Measurements from ENCODE around the gene MCCC2. TPM values are rescaled to one million over a fixed set of nuclear protein-coding genes. Genes with fewer than 3 reads are reported as not detected.

Gene MCCC2
- polyA plus RNA-seq, 1 donor (not counting 4 experiments of a cell fraction or from before 2014, with no cell fraction given) = 52.5 TPM

DNA sequence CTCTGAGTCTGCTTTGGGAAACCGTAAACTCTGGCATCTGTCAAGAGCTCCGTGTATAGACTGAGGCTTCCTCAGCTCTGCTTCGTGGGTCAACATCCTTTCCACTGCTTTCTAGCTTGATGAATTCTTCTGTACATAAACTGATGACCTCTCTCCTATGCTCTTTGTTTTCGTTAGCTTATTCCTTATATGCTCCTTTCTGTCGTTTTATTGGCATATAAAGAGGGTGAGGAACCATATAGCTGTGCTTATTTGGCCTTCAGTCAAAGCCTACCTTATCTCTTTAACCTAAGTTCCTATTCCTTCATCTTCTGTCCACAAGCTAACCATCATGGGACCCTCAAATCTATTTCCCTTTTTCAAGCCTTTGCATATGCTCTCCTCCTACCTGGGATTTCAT, 92.6 kb downstream of the MCCC2 start:
- Histone ChIP-seq H3K9me3 (ENCODE audit: control insufficient read depth, low read depth, low read length) (no peaks in the 10 kb centered on the region), H3K27me3 (ENCODE audit: control insufficient read depth, extremely low read depth, insufficient read depth, low read length) (peaks cover 8% of the 10 kb centered on the region), H3K9ac (ENCODE audit: control insufficient read depth, extremely low read depth, insufficient read depth, low read length) (no peak overlapping the region), H3K27ac (ENCODE audit: control insufficient read depth, insufficient read depth, low read length) (no peak overlapping the region), H2AFZ (ENCODE audit: control insufficient read depth, low read length) (no peak overlapping the region), H3K4me2 (ENCODE audit: control insufficient read depth, extremely low read depth, insufficient read depth, low read depth, low read length) (no peak overlapping the region), H3K9me1 (ENCODE audit: control insufficient read depth, extremely low read depth, insufficient read depth, low read length) (no peaks in the 10 kb centered on the region), H3K36me3 (ENCODE audit: control insufficient read depth in 2 of 2, extremely low read depth in 1 of 2, insufficient read depth in 2 of 2, low read length in 2 of 2) (no peaks in the 10 kb centered on the region), H3K79me2 (ENCODE audit: control insufficient read depth, insufficient read depth, low read length) (no peaks in the 10 kb centered on the region), H3K4me1 (ENCODE audit: control insufficient read depth, extremely low read depth, insufficient read depth, low read length) (no peaks in the 10 kb centered on the region), H4K20me1 (ENCODE audit: control insufficient read depth, extremely low read depth, insufficient read depth, low read length) (no peaks in the 10 kb centered on the region), H3K4me3 (ENCODE audit: control insufficient read depth in 2 of 3, extremely low read depth in 1 of 3, insufficient read depth in 2 of 3, low read depth in 1 of 3, low read length in 3 of 3) (no peak overlapping the region)
- DNase-seq (ENCODE audit: low read depth, low spot score) (no peak), FAIRE-seq (no peak)
- TF ChIP-seq, protein P1, sequence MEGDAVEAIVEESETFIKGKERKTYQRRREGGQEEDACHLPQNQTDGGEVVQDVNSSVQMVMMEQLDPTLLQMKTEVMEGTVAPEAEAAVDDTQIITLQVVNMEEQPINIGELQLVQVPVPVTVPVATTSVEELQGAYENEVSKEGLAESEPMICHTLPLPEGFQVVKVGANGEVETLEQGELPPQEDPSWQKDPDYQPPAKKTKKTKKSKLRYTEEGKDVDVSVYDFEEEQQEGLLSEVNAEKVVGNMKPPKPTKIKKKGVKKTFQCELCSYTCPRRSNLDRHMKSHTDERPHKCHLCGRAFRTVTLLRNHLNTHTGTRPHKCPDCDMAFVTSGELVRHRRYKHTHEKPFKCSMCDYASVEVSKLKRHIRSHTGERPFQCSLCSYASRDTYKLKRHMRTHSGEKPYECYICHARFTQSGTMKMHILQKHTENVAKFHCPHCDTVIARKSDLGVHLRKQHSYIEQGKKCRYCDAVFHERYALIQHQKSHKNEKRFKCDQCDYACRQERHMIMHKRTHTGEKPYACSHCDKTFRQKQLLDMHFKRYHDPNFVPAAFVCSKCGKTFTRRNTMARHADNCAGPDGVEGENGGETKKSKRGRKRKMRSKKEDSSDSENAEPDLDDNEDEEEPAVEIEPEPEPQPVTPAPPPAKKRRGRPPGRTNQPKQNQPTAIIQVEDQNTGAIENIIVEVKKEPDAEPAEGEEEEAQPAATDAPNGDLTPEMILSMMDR (optimal IDR thresholded peaks at IDR 0.05 in 1 of 3, IDR thresholded peaks at IDR 0.05 in 1 of 3, conservative IDR thresholded peaks at IDR 0.05 in 1 of 3; ENCODE audit: extremely low read depth in 1 of 3, insufficient read depth in 2 of 3, low read length in 3 of 3) = no peak
- no peak for TF ChIP-seq EZH2 (IDR thresholded peaks at IDR 0.05; ENCODE audit: low read length)
- dilution Hi-C loops (cut with MboI; ENCODE audit: extremely low pct_ligation_motif_present, low sequenced_read_pairs) = no loop called here

DNA sequence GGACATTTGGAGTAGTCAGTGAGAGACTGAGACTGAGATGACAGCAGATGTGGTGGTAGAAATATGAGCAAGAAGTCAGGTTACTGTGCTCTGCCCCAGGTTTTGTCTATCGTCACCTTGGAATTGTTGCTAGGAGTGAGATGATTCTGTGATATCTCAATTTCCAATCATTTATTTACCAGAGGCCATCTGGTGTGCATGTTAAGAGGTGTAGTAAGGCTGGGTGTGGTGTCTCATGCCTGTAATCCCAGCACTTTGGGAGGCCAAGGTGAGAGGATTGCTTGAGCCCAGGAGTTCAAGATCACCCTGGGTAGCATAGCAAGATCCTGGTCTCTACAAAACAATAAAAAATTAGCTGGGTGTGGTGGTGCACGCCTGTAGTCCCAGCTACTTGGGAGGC, 93.4 kb downstream of the MCCC2 start:
- Histone ChIP-seq H3K27ac (ENCODE audit: control insufficient read depth, insufficient read depth, low read length) (no peak overlapping the region), H3K36me3 (ENCODE audit: control insufficient read depth in 2 of 2, extremely low read depth in 1 of 2, insufficient read depth in 2 of 2, low read length in 2 of 2) (no peaks in the 10 kb centered on the region), H2AFZ (ENCODE audit: control insufficient read depth, low read length) (no peak overlapping the region), H3K27me3 (ENCODE audit: control insufficient read depth, extremely low read depth, insufficient read depth, low read length) (peaks cover 8% of the 10 kb centered on the region), H3K4me2 (ENCODE audit: control insufficient read depth, extremely low read depth, insufficient read depth, low read depth, low read length) (no peak overlapping the region), H3K9me1 (ENCODE audit: control insufficient read depth, extremely low read depth, insufficient read depth, low read length) (no peaks in the 10 kb centered on the region), H3K79me2 (ENCODE audit: control insufficient read depth, insufficient read depth, low read length) (no peaks in the 10 kb centered on the region), H3K9me3 (ENCODE audit: control insufficient read depth, low read depth, low read length) (no peaks in the 10 kb centered on the region), H4K20me1 (ENCODE audit: control insufficient read depth, extremely low read depth, insufficient read depth, low read length) (no peaks in the 10 kb centered on the region), H3K4me1 (ENCODE audit: control insufficient read depth, extremely low read depth, insufficient read depth, low read length) (no peaks in the 10 kb centered on the region), H3K9ac (ENCODE audit: control insufficient read depth, extremely low read depth, insufficient read depth, low read length) (no peak overlapping the region), H3K4me3 (ENCODE audit: control insufficient read depth in 2 of 3, extremely low read depth in 1 of 3, insufficient read depth in 2 of 3, low read depth in 1 of 3, low read length in 3 of 3) (no peak overlapping the region)
- no peak for FAIRE-seq
- DNase-seq (ENCODE audit: low read depth, low spot score) = no peak
- TF ChIP-seq, protein P1 (optimal IDR thresholded peaks at IDR 0.05 in 1 of 3, IDR thresholded peaks at IDR 0.05 in 1 of 3, conservative IDR thresholded peaks at IDR 0.05 in 1 of 3; ENCODE audit: extremely low read depth in 1 of 3, insufficient read depth in 2 of 3, low read length in 3 of 3) = no peak
- TF ChIP-seq EZH2 (IDR thresholded peaks at IDR 0.05; ENCODE audit: low read length) = no peak
- dilution Hi-C loops (cut with MboI; ENCODE audit: extremely low pct_ligation_motif_present, low sequenced_read_pairs) = no loop called here
